ENCODE data around the gene MRRF.

MRRF gene

GRCh38 chr9:122228568-122229484 is 35.9 kb upstream of the MRRF start, which contains the start of gene LHX6:
Gene LHX6 (minus strand): TSS chr9:122228957. CDS start chr9:122228740, 217 bp downstream.
- no peak for DNase-seq

- DNase-seq, result no peak
Observed at GRCh38 chr9:122229485-122229837, 35.2 kb upstream of the MRRF start.

- DNase-seq, result no peak
Observed at GRCh38 chr9:122232796-122233306, 31.8 kb upstream of the MRRF start.

GRCh38 chr9:122234022-122234748 is 30.5 kb upstream of the MRRF start:
- no peak for DNase-seq

- DNase-seq, result no peak
Observed at GRCh38 chr9:122236681-122237080, 28.0 kb upstream of the MRRF start.

GRCh38 chr9:122239722-122240121 is 25.0 kb upstream of the MRRF start:
- no peak for DNase-seq

- DNase-seq, result no peak
Observed at GRCh38 chr9:122244349-122244748, 20.3 kb upstream of the MRRF start.

GRCh38 chr9:122246666-122247065 is 18.0 kb upstream of the MRRF start:
- no peak for DNase-seq

- DNase-seq, result no peak
Observed at GRCh38 chr9:122248448-122248865, 16.2 kb upstream of the MRRF start.

GRCh38 chr9:122251351-122251750 is 13.3 kb upstream of the MRRF start:
- no peak for DNase-seq

- no peak for DNase-seq
Observed at GRCh38 chr9:122252796-122253195, 11.9 kb upstream of the MRRF start.

- DNase-seq, result no peak
Observed at GRCh38 chr9:122254761-122255160, 9.9 kb upstream of the MRRF start.

- no peak for DNase-seq
Observed at GRCh38 chr9:122256206-122256605, 8.5 kb upstream of the MRRF start.

- no peak for DNase-seq
Observed at GRCh38 chr9:122258886-122259415, 5.7 kb upstream of the MRRF start.

- DNase-seq, result no peak
Observed at GRCh38 chr9:122261469-122261881, 3.2 kb upstream of the MRRF start.

- DNase-seq, result no peak
Observed at GRCh38 chr9:122262073-122262472, 2.6 kb upstream of the MRRF start.

GRCh38 chr9:122263699-122264349 is 858 bp upstream of the MRRF start:
- no peak for DNase-seq

GRCh38 chr9:122265149-122265915 is 650 bp downstream of the MRRF start:
- no peak for DNase-seq

GRCh38 chr9:122268041-122268814 is 3.5 kb downstream of the MRRF start:
- no peak for DNase-seq

- DNase-seq, result no peak
Observed at GRCh38 chr9:122274055-122274454, 9.4 kb downstream of the MRRF start.

GRCh38 chr9:122276096-122276495 is 11.4 kb downstream of the MRRF start:
- no peak for DNase-seq
